HPDE6-E6E7 (cell line): Measurements from ENCODE around the gene DARS2.
"Not testable (repeated sequence)": the region's sequence is repeated elsewhere in the genome, so short reads cannot be mapped to it uniquely, and the experiment has no call there.

Experiments used
- DNase-seq: peaks from one replicate; pipeline ENCODE4 v3.0.0; 2011; ENCODE audit warnings: missing footprints; ENCODE audit errors: extremely low spot score

Gene DARS2

GRCh38 chr1:173861731-173862145 is 37.3 kb downstream of the DARS2 start:
- no peak for DNase-seq

GRCh38 chr1:173862146-173862768 is 37.8 kb downstream of the DARS2 start:
- DNase-seq, result not testable (repeated sequence)

- DNase-seq, result no peak
Measured at GRCh38 chr1:173862769-173863223, 38.3 kb downstream of the DARS2 start.

- no peak for DNase-seq
Measured at GRCh38 chr1:173863224-173864161, 39.0 kb downstream of the DARS2 start.

- DNase-seq, result no peak
Measured at GRCh38 chr1:173864179-173864867, 39.9 kb downstream of the DARS2 start.

- DNase-seq, result no peak
Measured at GRCh38 chr1:173865468-173866164, 41.1 kb downstream of the DARS2 start.

GRCh38 chr1:173866413-173867115 is 42.1 kb downstream of the DARS2 start:
- DNase-seq, result no peak

- no peak for DNase-seq
Measured at GRCh38 chr1:173867141-173867752, 42.8 kb downstream of the DARS2 start.

GRCh38 chr1:173867753-173868265 is 43.3 kb downstream of the DARS2 start, which contains the start of gene GAS5:
Gene GAS5 (minus strand): TSS chr1:173867989.
- DNase-seq, result no peak

GRCh38 chr1:173868266-173869020 is 44.0 kb downstream of the DARS2 start, which contains the start of gene ZBTB37:
Gene ZBTB37 (plus strand): TSS chr1:173868380. CDS start chr1:173870226, 1,846 bp downstream.
- peak; percentile 92 for DNase-seq

GRCh38 chr1:173869021-173869359 is 44.5 kb downstream of the DARS2 start:
- no peak for DNase-seq

GRCh38 chr1:173870252-173871075 is 46.0 kb downstream of the DARS2 start:
- DNase-seq, result no peak

GRCh38 chr1:173871091-173871490 is 46.6 kb downstream of the DARS2 start:
- no peak for DNase-seq

- DNase-seq, result no peak
Measured at GRCh38 chr1:173871500-173871899, 47.0 kb downstream of the DARS2 start.

- no peak for DNase-seq
Measured at GRCh38 chr1:173876732-173877131, 52.3 kb downstream of the DARS2 start.

- DNase-seq, result no peak
Measured at GRCh38 chr1:173878251-173878650, 53.8 kb downstream of the DARS2 start.

GRCh38 chr1:173881117-173881516 is 56.6 kb downstream of the DARS2 start:
- not testable (repeated sequence) for DNase-seq

GRCh38 chr1:173884701-173885100 is 60.2 kb downstream of the DARS2 start:
- no peak for DNase-seq
